D721Med (cell line): ENCODE results near the gene RIMBP2.

ENCODE experiments used
- DNase-seq: peaks from one replicate; pipeline ENCODE4 v3.0.0; 2011; ENCODE audit warnings: low spot score; ENCODE audit not compliant: insufficient read length
- FAIRE-seq: peaks from 2 replicates; lab custom pipeline; 2011; peaks lifted over from hg19 to GRCh38; lab: Jason Lieb, UNC
- TF ChIP-seq, protein P1 (sequence below): IDR thresholded peaks from 2 replicates; pipeline ENCODE4 v1.5.1; 2012; ENCODE audit warnings: mild to moderate bottlenecking, control low read depth; ENCODE audit not compliant: insufficient read depth; ENCODE audit errors: missing control alignments

RIMBP2 gene

DNA sequence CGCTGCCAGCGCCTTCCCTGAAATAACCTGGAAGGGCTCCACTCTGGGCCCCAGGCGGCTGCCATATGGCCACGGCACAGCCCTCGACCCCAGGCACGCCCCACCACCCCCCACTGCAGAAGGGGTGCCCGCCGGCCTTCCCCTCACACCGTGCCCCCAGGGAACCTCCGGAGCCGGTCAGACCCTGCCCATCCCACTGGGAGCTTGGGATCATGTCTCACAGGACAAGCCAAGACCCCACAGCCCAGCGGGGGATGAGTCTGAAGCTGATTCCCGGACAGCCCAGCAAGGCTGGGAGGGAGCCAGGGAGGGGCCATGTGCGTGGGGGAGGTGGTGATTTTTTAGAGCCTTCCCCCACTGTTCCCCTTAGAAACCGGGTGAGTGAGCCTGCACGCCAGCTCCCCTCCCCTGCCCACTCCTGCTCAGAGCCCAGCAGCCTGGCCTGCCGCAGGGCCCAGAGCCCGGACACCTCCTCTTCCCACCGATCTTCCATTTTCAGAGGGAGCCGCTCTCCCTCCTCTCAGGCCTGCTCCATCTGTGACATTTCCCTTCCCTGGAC, 1.4 kb downstream of the RIMBP2 start:
- FAIRE-seq = no peak
- TF ChIP-seq, protein P1, sequence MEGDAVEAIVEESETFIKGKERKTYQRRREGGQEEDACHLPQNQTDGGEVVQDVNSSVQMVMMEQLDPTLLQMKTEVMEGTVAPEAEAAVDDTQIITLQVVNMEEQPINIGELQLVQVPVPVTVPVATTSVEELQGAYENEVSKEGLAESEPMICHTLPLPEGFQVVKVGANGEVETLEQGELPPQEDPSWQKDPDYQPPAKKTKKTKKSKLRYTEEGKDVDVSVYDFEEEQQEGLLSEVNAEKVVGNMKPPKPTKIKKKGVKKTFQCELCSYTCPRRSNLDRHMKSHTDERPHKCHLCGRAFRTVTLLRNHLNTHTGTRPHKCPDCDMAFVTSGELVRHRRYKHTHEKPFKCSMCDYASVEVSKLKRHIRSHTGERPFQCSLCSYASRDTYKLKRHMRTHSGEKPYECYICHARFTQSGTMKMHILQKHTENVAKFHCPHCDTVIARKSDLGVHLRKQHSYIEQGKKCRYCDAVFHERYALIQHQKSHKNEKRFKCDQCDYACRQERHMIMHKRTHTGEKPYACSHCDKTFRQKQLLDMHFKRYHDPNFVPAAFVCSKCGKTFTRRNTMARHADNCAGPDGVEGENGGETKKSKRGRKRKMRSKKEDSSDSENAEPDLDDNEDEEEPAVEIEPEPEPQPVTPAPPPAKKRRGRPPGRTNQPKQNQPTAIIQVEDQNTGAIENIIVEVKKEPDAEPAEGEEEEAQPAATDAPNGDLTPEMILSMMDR = no peak
- no peak for DNase-seq

DNA sequence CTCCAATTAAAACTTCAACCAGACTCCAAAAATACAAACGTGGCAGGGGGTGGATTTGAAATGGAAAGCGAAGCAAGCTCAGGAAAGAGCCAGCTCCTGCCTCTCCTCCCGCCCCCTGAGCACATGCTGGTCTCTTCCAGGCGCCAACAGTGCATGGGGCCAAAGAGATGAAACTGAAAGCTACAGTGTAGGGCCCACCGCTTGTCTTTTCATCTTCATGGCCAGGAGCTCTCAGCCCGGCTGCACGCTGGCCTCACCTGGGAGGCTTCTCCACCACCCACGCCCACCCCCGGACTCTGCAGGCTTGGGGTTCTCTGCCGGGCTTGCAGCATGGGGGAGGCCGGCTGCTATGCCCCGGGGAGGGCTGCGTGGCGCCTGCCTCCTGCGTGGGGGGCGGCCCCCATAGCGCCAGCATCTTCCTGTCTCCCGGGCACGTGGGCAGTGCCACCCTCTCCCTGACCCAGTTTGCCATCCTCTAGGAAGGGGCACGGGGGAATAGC, 2.0 kb downstream of the RIMBP2 start:
- no peak for FAIRE-seq
- DNase-seq = no peak
- TF ChIP-seq, protein P1 = no peak

DNA sequence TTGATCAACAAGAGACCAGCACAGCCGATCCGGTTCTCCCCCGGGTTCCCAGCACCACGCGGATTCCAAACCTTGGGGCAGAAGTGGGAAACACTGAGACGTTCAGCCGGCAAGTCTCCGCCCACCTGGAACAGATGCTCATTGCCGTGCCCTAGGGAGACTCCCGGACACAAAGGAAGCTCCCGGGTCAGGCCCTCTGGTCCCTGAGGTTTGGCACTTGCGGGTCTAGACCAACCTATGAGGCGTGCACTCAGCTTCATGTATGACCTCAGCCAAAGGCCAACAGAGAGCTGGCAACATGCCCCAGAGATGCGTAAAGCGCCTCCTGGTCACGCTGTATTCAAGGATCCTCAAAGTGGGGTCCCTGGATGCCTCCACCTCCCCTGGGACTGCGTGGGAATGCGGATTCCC, 2.5 kb downstream of the RIMBP2 start:
- FAIRE-seq (no peak), DNase-seq (no peak)
- TF ChIP-seq, protein P1 = no peak

DNA sequence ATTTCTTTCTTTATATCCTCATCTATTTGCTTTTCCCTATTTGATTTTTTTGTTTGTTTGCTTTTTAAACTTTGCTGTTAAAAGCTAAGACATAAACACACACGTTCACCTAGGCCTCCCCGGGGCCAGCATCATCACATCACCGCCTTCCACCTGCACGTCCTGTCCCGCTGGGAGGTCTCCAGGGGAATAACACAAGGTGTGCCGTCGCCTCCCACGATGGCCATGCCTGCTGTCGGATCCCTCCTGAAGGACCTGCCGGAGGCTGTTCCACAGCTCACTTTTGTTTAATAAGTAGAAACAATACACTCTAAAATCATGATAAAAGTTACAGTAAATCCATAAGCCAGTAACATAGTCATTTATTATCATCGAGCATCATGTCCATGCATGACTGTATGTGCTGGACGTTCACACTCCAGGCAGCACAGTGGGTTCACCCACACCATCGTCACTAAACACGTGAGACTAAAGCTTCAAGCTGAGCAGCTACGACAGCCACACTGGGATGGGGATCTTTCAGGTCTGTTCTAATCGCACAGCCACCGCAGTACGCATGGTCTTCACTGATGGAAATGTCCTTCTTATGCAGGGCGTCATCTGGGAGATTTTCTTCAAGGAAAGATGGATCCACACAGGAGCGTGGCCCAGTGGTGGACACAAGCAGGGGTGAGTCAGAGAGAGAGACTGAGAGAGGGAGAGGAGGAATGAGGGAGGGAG, 3.6 kb downstream of the RIMBP2 start:
- no peak for FAIRE-seq
- no peak for DNase-seq
- TF ChIP-seq, protein P1 = no peak

DNA sequence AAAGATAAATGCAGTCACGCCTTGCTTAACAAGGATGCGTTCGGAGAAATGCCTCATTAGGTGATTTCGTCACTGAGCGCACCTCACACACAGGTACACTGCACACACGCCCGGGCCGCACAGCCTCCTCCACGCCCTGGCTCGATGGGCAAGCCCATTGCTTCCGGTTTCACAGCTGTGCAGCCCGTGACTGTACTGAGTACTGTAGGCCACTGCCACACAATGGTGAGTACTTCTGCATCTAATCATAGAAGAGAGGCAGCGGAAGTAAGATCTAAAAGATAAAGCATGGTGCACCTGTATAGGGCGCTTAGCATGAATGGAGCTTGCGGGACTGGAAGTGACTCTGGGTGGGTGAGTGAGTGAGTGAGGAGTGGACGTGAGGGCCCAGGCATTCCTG, 4.3 kb downstream of the RIMBP2 start:
- no peak for FAIRE-seq
- DNase-seq = no peak
- TF ChIP-seq, protein P1 = no peak

DNA sequence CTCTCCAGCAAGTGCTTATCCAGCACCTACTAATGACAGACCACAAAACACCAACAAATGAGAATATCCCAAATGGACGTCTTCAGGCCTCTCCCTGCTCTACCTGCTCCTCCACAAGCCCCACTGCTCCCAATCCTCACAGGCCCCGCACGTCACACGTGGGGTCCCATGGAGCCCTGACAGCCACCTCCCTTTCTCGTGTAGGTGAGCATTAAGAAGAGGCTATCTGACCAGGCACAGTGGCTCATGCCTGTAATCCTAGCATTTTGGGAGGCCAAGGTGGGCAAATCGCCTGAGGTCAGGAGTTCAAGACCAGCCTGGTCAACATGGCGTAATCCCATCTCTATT, 5.4 kb downstream of the RIMBP2 start:
- FAIRE-seq (no peak), DNase-seq (no peak)
- TF ChIP-seq, protein P1 = no peak

DNA sequence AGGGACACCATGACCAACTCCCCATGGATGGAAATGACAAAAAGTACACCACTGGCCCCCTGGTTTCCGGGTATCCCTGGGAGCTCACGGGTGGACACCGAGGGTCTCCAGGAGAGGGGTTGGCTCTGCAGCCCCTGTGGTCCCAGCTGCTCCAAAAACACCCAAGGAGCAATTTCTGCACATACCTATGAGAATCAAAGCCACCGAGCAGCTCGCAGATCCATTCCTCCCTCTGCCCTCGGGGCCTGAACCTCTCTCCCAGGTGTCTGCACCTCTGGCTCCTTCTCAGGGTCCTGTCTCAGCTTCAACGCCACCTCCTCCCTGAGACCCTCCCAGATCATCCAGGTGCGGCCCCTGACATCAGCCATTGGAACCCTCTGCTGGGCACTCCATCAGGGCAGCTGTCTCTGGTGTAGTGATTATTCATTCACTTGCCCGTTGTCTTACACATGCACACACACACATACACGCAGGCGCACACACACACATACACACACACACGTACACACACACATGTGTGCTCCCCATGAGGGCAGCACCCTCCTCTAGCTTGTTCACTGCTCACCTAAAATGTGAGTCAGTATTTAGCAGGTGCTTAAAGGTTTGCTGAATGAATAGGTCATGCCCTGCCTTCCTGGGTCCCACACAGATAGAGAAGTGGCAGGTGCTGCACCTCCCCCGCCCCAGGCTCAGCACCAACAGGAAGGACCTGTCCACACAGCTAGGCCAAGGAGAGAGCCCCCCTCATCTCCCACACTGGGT, 5.9 kb downstream of the RIMBP2 start:
- TF ChIP-seq, protein P1 = no peak
- no peak for FAIRE-seq
- DNase-seq = no peak
